MM.1S (cell line): ENCODE measurements around the gene DIAPH3.

Experiments
- DNase-seq: peaks from one replicate; pipeline ENCODE4 v3.0.0-alpha.2; 2015
- H2AFZ ChIP-seq: fragments of 300-600 bp; sonication (generic); 2 replicates; pipeline ENCODE4 v1.6.0; 2016; ENCODE audit warnings: antibody characterized with exemption, low read length
- H3F3A ChIP-seq: fragments of 300-600 bp; sonication (generic); 2 replicates; pipeline ENCODE4 v1.6.1; 2016; ENCODE audit warnings: mild to moderate bottlenecking, antibody characterized with exemption, low read length, moderate library complexity, mixed read lengths; ENCODE audit not compliant: insufficient read depth
- H3K27ac ChIP-seq: fragments of 300-600 bp; sonication (generic); 2 replicates; pipeline ENCODE4 v1.5.1; 2016; ENCODE audit warnings: mild to moderate bottlenecking, low read length
- H3K27me3 ChIP-seq: fragments of 300-600 bp; sonication (generic); replicated peaks from 2 replicates; pipeline ENCODE4 v1.6.0; 2016; ENCODE audit warnings: low read length; ENCODE audit not compliant: insufficient read depth
- H3K36me3 ChIP-seq: fragments of 300-600 bp; sonication (generic); replicated peaks from 2 replicates; pipeline ENCODE4 v1.6.1; 2016; ENCODE audit warnings: mild to moderate bottlenecking, low read length, mixed read lengths; ENCODE audit not compliant: insufficient read depth
- H3K4me1 ChIP-seq: fragments of 300-600 bp; sonication (generic); 2 replicates; pipeline ENCODE4 v1.6.1; 2016; ENCODE audit warnings: low read length, mixed read lengths
- H3K4me2 ChIP-seq: fragments of 300-600 bp; sonication (generic); 2 replicates; pipeline ENCODE4 v1.6.0; 2016; ENCODE audit warnings: low read depth, low read length
- H3K4me3 ChIP-seq: fragments of 300-600 bp; sonication (generic); 2 replicates; pipeline ENCODE4 v1.5.1; 2016; ENCODE audit warnings: low read length, mixed read lengths
- H3K79me2 ChIP-seq: fragments of 300-600 bp; sonication (generic); 2 replicates; pipeline ENCODE4 v1.6.1; 2016; ENCODE audit warnings: mixed run types, low read length, mixed read lengths
- H3K9ac ChIP-seq: fragments of 300-600 bp; sonication (generic); 2 replicates; pipeline ENCODE4 v1.6.1; 2016; ENCODE audit warnings: low read length, mixed read lengths
- H3K9me2 ChIP-seq: fragments of 300-600 bp; sonication (generic); replicated peaks from 2 replicates; pipeline ENCODE4 v1.6.1; 2016; ENCODE audit warnings: mild to moderate bottlenecking, low read length, mixed read lengths; ENCODE audit not compliant: insufficient read depth
- H3K9me3 ChIP-seq: fragments of 300-600 bp; sonication (generic); replicated peaks from 2 replicates; pipeline ENCODE4 v1.6.1; 2016; ENCODE audit warnings: mild to moderate bottlenecking, low read length, mixed read lengths; ENCODE audit not compliant: insufficient read depth
- H4K20me1 ChIP-seq: fragments of 300-600 bp; sonication (generic); 2 replicates; pipeline ENCODE4 v1.6.1; 2016; ENCODE audit warnings: mild to moderate bottlenecking, low read length, moderate library complexity, mixed read lengths; ENCODE audit not compliant: insufficient read depth
- CTCF ChIP-seq: fragments of 300-600 bp; sonication (generic); IDR thresholded peaks from 2 replicates; pipeline ENCODE4 v1.5.1; 2016; ENCODE audit warnings: antibody characterized with exemption, low read length, mixed read lengths
- EZH2 ChIP-seq: fragments of 300-600 bp; sonication (generic); optimal IDR thresholded peaks from 2 replicates; pipeline ENCODE3; 2017; ENCODE audit warnings: low read depth, mild to moderate bottlenecking, antibody characterized with exemption, low read length, mixed read lengths
- EZH2phosphoT487 ChIP-seq: fragments of 300-600 bp; sonication (generic); IDR thresholded peaks from 2 replicates; pipeline ENCODE4 v1.6.1; 2018; ENCODE audit warnings: antibody characterized with exemption, low read length

The DIAPH3 gene

DNA sequence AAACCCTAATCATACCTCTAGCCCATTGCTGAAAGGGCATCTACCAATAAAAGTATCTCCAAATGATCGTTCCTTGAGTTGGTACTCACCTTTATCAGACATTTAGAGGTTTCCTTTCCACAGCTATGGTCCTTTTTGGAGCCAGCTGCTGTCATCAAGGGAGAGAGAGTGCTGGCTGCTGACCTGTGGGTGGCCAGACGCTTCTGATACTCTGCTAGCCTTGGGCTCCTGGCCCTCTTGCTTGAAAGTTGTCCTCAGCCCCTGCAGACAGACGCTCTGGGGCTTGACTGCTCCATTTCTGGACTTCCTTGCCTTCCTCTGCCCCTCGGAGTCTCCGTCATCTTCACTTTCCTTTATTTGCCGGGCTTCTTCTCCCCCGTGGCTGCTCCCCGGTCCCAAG lies 499.1 kb downstream of the DIAPH3 start:
- Histone ChIP-seq H3K9me2 (no peaks in the 10 kb centered on the region), H4K20me1 (no peaks in the 10 kb centered on the region), H3K4me1 (no peaks in the 10 kb centered on the region), H2AFZ (no peak overlapping the region), H3K9me3 (no peaks in the 10 kb centered on the region), H3K27ac (no peak overlapping the region), H3K79me2 (no peaks in the 10 kb centered on the region), H3K9ac (no peak overlapping the region), H3K36me3 (no peaks in the 10 kb centered on the region), H3K4me3 (no peak overlapping the region), H3F3A (no peaks in the 10 kb centered on the region), H3K4me2 (no peak overlapping the region), H3K27me3 (no peaks in the 10 kb centered on the region)
- no peak for DNase-seq
- TF ChIP-seq EZH2phosphoT487 (no peak), EZH2 (no peak), CTCF (no peak)

DNA sequence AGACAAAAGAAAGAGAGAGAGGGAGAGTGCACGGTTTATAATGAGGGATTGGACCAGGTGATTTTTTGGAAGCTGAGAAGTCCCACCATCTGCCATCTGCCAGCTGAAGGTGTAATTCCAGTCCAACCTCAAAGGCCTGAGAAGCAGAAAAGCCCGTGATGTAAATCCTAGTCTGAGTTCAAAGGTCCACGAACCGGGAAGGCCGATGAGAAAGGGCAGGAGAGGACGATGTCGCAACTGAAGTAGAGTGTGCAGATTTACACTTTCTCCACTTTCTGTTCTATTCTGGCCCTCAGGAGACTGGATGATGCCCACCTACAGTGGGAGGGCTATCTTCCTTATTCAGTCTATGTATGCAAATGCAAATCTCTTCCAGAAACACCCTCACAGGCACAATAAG lies 500.0 kb downstream of the DIAPH3 start:
- Histone ChIP-seq H3K36me3 (no peaks in the 10 kb centered on the region), H3K27me3 (no peaks in the 10 kb centered on the region), H3K4me2 (no peak overlapping the region), H3F3A (no peaks in the 10 kb centered on the region), H3K4me1 (no peaks in the 10 kb centered on the region), H4K20me1 (no peaks in the 10 kb centered on the region), H3K9ac (no peak overlapping the region), H2AFZ (no peak overlapping the region), H3K79me2 (no peaks in the 10 kb centered on the region), H3K9me3 (no peaks in the 10 kb centered on the region), H3K9me2 (no peaks in the 10 kb centered on the region), H3K4me3 (no peak overlapping the region), H3K27ac (no peak overlapping the region)
- DNase-seq = no peak
- TF ChIP-seq EZH2 = no peak

DNA sequence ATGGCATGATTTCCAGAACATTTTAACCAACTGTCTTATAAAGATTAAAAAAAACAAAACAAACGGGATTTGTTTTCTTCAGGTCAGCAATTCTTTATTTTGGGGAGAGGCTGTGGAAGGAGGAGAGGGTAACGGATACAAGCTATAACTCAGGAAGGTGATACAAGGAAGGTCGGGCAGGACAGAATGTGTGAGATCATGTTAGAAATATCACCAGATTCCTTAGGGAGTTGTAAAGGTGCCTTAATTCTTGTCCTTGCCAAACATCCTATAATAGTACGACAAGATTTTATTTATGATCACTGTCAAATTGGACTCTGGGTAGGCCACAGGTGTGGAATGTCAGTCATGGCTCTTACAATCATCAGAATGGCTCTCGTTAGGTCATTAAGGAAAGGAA lies 503.1 kb downstream of the DIAPH3 start:
- Histone ChIP-seq H3K27ac (no peak overlapping the region), H4K20me1 (no peaks in the 10 kb centered on the region), H3K9ac (no peak overlapping the region), H3K79me2 (no peaks in the 10 kb centered on the region), H3K27me3 (no peaks in the 10 kb centered on the region), H2AFZ (no peak overlapping the region), H3K4me2 (no peak overlapping the region), H3K4me1 (no peaks in the 10 kb centered on the region), H3F3A (no peaks in the 10 kb centered on the region), H3K9me2 (no peaks in the 10 kb centered on the region), H3K9me3 (no peaks in the 10 kb centered on the region), H3K36me3 (no peaks in the 10 kb centered on the region), H3K4me3 (no peak overlapping the region)
- DNase-seq = no peak
- TF ChIP-seq EZH2 (no peak), EZH2phosphoT487 (no peak), CTCF (no peak)

GRCh38 chr13:59659981-59660380 lies 503.7 kb downstream of the DIAPH3 start:
- TF ChIP-seq CTCF (no peak), EZH2 (no peak), EZH2phosphoT487 (no peak)
- no peak overlapping the region for H3K4me3 ChIP-seq
- no peaks in the 10 kb centered on the region for H3K36me3 ChIP-seq
- no peak overlapping the region for H2AFZ ChIP-seq
- H3K9ac ChIP-seq = no peak overlapping the region
- H3K4me1 ChIP-seq = no peaks in the 10 kb centered on the region
- no peaks in the 10 kb centered on the region for H3F3A ChIP-seq
- no peaks in the 10 kb centered on the region for H3K79me2 ChIP-seq
- H3K27ac ChIP-seq = no peak overlapping the region
- no peaks in the 10 kb centered on the region for H4K20me1 ChIP-seq
- no peak overlapping the region for H3K4me2 ChIP-seq
- H3K9me3 ChIP-seq = no peaks in the 10 kb centered on the region
- DNase-seq = no peak
- H3K27me3 ChIP-seq = no peaks in the 10 kb centered on the region
- no peaks in the 10 kb centered on the region for H3K9me2 ChIP-seq
